Mammary epithelial cell (primary cell): Measurements from ENCODE around the gene EEFSEC.

ENCODE experiments used
- CTCF ChIP-seq, 2 donors: IDR thresholded peaks in 1 of 2; conservative IDR thresholded peaks in 1 of 2; 2 replicates each; pipeline ENCODE4 v1.5.1; 2011 to 2012; ENCODE audit warnings: inconsistent platforms in 2 of 2, low read length in 2 of 2, mild to moderate bottlenecking in 2 of 2, control low read depth in 1 of 2, low read depth in 1 of 2; ENCODE audit not compliant: insufficient read depth in 1 of 2; ENCODE audit errors: extremely low read depth in 1 of 2
- EZH2 ChIP-seq: IDR thresholded peaks from 2 replicates; pipeline ENCODE4 v1.6.1; 2012; ENCODE audit warnings: low read length, inconsistent platforms, borderline replicate concordance

DNA sequence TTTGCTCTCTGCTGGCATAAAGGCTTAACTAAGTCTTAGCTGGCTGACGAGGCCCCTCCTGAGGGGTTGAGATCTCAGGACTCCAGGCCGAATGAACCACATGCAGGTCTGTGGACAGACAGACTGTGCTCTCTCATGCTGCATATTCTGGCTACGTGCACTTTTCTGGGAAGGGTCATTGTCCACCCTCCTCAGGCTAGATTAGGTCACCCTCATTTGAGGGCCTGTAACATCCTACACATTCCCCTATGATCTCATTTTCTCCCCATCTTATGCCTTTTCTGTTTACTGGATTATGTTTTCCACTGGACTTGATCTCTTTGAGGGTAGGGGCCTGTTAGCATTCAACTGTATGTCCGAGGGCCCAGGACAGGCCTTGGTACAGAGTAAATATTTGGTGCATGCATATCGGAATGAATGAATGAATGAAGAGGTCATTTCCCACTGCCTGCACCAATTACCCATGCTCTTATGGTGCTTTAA is 13.7 kb downstream of the EEFSEC start:
- TF ChIP-seq CTCF (conservative IDR thresholded peaks at IDR 0.05 in 1 of 2, IDR thresholded peaks at IDR 0.05 in 1 of 2; ENCODE audit: extremely low read depth in 1 of 2, insufficient read depth in 1 of 2, low read depth in 1 of 2, low read length in 2 of 2) (no peak), EZH2 (no peak)
